HG03095 (cell line): ENCODE measurements around the gene STXBP2.

ENCODE experiments used
- ATAC-seq: cut with Tn5 transposase; IDR thresholded peaks from one replicate; pipeline ENCODE4 v1.9.1; 2021; ENCODE audit warnings: moderate library complexity; ENCODE audit not compliant: unreplicated experiment

The STXBP2 gene

GRCh38 chr19:7648265-7649014 lies 11.5 kb downstream of the STXBP2 start:
- ATAC-seq, result no peak

- ATAC-seq, result no peak
Measured at GRCh38 chr19:7650148-7650547, 13.2 kb downstream of the STXBP2 start.

- ATAC-seq, result no peak
Measured at GRCh38 chr19:7652061-7652641, 15.2 kb downstream of the STXBP2 start.

GRCh38 chr19:7654401-7654800 lies 17.5 kb downstream of the STXBP2 start:
- no peak for ATAC-seq

GRCh38 chr19:7655581-7655980 lies 18.7 kb downstream of the STXBP2 start:
- ATAC-seq, result no peak

- ATAC-seq, result no peak
Measured at GRCh38 chr19:7657131-7657751, 20.3 kb downstream of the STXBP2 start.

GRCh38 chr19:7658219-7658686 lies 21.3 kb downstream of the STXBP2 start:
- ATAC-seq, result peak; percentile 50

GRCh38 chr19:7661744-7662538 lies 25.0 kb downstream of the STXBP2 start:
- ATAC-seq, result no peak

- ATAC-seq, result no peak
Measured at GRCh38 chr19:7662657-7663056, 25.7 kb downstream of the STXBP2 start.

GRCh38 chr19:7663706-7664105 lies 26.8 kb downstream of the STXBP2 start:
- no peak for ATAC-seq

- no peak for ATAC-seq
Measured at GRCh38 chr19:7665076-7665475, 28.2 kb downstream of the STXBP2 start.

- no peak for ATAC-seq
Measured at GRCh38 chr19:7668842-7669241, 31.9 kb downstream of the STXBP2 start, which contains the start of gene RETN. Gene RETN, plus strand, starts transcription at chr19:7669049. Its CDS starts 278 bp downstream, at chr19:7669327.

- no peak for ATAC-seq
Measured at GRCh38 chr19:7669641-7670040, 32.7 kb downstream of the STXBP2 start.

GRCh38 chr19:7670150-7670783 lies 33.4 kb downstream of the STXBP2 start:
- ATAC-seq, result no peak

- no peak for ATAC-seq
Measured at GRCh38 chr19:7670790-7671189, 33.9 kb downstream of the STXBP2 start.

- no peak for ATAC-seq
Measured at GRCh38 chr19:7672522-7672921, 35.6 kb downstream of the STXBP2 start.

- ATAC-seq, result no peak
Measured at GRCh38 chr19:7674010-7675005, 37.4 kb downstream of the STXBP2 start.

- ATAC-seq, result no peak
Measured at GRCh38 chr19:7676376-7676775, 39.5 kb downstream of the STXBP2 start.

GRCh38 chr19:7676854-7677253 lies 39.9 kb downstream of the STXBP2 start, which contains the start of gene MCEMP1:
Gene MCEMP1, plus strand, starts transcription at chr19:7677090. Its CDS starts 31 bp downstream, at chr19:7677121.
- no peak for ATAC-seq
